ENCODE measurements around the gene TNS1.

The TNS1 gene

GRCh38 chr2:217909156-217909820 is 93.5 kb downstream of the TNS1 start:
- DNase-seq, result no peak

- no peak for DNase-seq
These were observed 94.3 kb downstream of the TNS1 start for GRCh38 chr2:217908544-217908943.

GRCh38 chr2:217907266-217907665 is 95.5 kb downstream of the TNS1 start:
- no peak for DNase-seq

GRCh38 chr2:217906798-217907197 is 96.0 kb downstream of the TNS1 start:
- no peak for DNase-seq

- no peak for DNase-seq
These were observed 96.9 kb downstream of the TNS1 start for GRCh38 chr2:217905896-217906295.

- peak in 1 of 5 experiments; percentile 11 for DNase-seq
These were observed 97.4 kb downstream of the TNS1 start for GRCh38 chr2:217905395-217905794.

- no peak for DNase-seq
These were observed 98.2 kb downstream of the TNS1 start for GRCh38 chr2:217904614-217904965.

- DNase-seq, result no peak
These were observed 98.8 kb downstream of the TNS1 start for GRCh38 chr2:217903859-217904613.

GRCh38 chr2:217903142-217903858 is 99.5 kb downstream of the TNS1 start:
- DNase-seq, result no peak

- no peak for DNase-seq
These were observed 100.2 kb downstream of the TNS1 start for GRCh38 chr2:217902379-217903141.

- no peak for DNase-seq
These were observed 100.9 kb downstream of the TNS1 start for GRCh38 chr2:217901835-217902378.

GRCh38 chr2:217901400-217901799 is 101.4 kb downstream of the TNS1 start:
- DNase-seq, result no peak

GRCh38 chr2:217900780-217901360 is 101.9 kb downstream of the TNS1 start:
- DNase-seq, result no peak

GRCh38 chr2:217900010-217900779 is 102.6 kb downstream of the TNS1 start:
- DNase-seq, result no peak

- DNase-seq, result no peak
These were observed 103.4 kb downstream of the TNS1 start for GRCh38 chr2:217899231-217900009.

GRCh38 chr2:217897816-217898806 is 104.7 kb downstream of the TNS1 start:
- no peak for DNase-seq

GRCh38 chr2:217897091-217897715 is 105.6 kb downstream of the TNS1 start:
- no peak for DNase-seq

GRCh38 chr2:217895070-217895635 is 107.6 kb downstream of the TNS1 start:
- DNase-seq, result no peak

GRCh38 chr2:217893440-217893839 is 109.4 kb downstream of the TNS1 start:
- no peak for DNase-seq
